T-helper 1 cell treated with Interleukin-12 subunit alpha and Interleukin-12 subunit beta and Interleukin-4 antibody, amounts not matched to agents 30 μg/mL and 1 μg/mL, for 36 hours (primary cell): ENCODE measurements around the gene MYH8.

Source experiments
- H3K27ac Mint-ChIP-seq: one replicate; pipeline ENCODE4 v1.8.0; 2021; ENCODE audit warnings: mild to moderate bottlenecking, mixed read lengths
- H3K27me3 Mint-ChIP-seq: one replicate; pipeline ENCODE4 v1.8.0; 2021; ENCODE audit warnings: low read depth, mixed read lengths
- H3K36me3 Mint-ChIP-seq: one replicate; pipeline ENCODE4 v1.8.0; 2021; ENCODE audit warnings: low read depth, mixed read lengths
- H3K4me1 Mint-ChIP-seq: one replicate; pipeline ENCODE4 v1.8.0; 2021; ENCODE audit warnings: low read depth, mixed read lengths
- H3K4me3 Mint-ChIP-seq: one replicate; pipeline ENCODE4 v1.8.0; 2021; ENCODE audit warnings: mild to moderate bottlenecking, moderate library complexity, mixed read lengths
- H3K9me3 Mint-ChIP-seq: one replicate; pipeline ENCODE4 v1.8.0; 2021; ENCODE audit warnings: mixed read lengths

The MYH8 gene

GRCh38 chr17:10421900-10422542 lies at the start of gene MYH8:
TSS of gene MYH8 (minus strand) at chr17:10421950. CDS start at chr17:10420227, 1,723 bp downstream.
- no peaks in the 10 kb centered on the region for H3K4me1 Mint-ChIP-seq
- no peak within 1 kb of the TSS for H3K4me3 Mint-ChIP-seq
- H3K27me3 Mint-ChIP-seq = no peaks in the 10 kb centered on the region
- no peaks in the 10 kb centered on the region for H3K36me3 Mint-ChIP-seq
- no peak within 1 kb of the TSS for H3K27ac Mint-ChIP-seq
- H3K9me3 Mint-ChIP-seq = no peaks in the 10 kb centered on the region

DNA sequence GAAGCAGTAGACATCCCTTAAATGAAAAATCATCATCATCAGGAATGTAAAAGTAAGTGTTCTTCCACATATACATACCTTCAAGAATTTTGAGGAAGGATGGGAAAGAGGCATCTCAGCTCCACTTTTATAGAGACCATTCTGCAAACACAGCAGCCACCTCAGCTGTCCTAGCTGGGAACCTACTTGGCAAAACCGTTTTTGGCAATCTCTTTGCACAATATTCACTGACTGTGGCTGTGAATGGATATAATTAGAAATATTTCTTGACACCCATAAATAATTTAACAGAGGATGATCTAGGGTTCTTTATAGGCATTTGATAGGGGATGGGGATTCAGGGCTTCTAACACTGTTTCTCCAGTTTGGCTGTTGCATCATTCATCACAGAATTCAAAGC lies 47.7 kb upstream of the MYH8 start, which contains the start of gene MYH4:
Gene MYH4, minus strand, starts transcription at position 101 of the 400 bp plus-strand sequence. CDS start 2,814 bp downstream, outside the sequence.
- Mint-ChIP-seq H3K4me1 (no peaks in the 10 kb centered on the region), H3K4me3 (no peak within 1 kb of the TSS), H3K27ac (no peak within 1 kb of the TSS), H3K27me3 (no peaks in the 10 kb centered on the region), H3K36me3 (no peaks in the 10 kb centered on the region), H3K9me3 (peaks cover 3% of the 10 kb centered on the region)

GRCh38 chr17:10463402-10463801 lies 41.7 kb upstream of the MYH8 start:
- H3K27ac Mint-ChIP-seq = no peak overlapping the region
- no peaks in the 10 kb centered on the region for H3K27me3 Mint-ChIP-seq
- peaks cover 8% of the 10 kb centered on the region for H3K9me3 Mint-ChIP-seq
- H3K36me3 Mint-ChIP-seq = no peaks in the 10 kb centered on the region
- no peak overlapping the region for H3K4me3 Mint-ChIP-seq
- H3K4me1 Mint-ChIP-seq = no peaks in the 10 kb centered on the region

GRCh38 chr17:10460062-10460461 lies 38.3 kb upstream of the MYH8 start:
- H3K27ac Mint-ChIP-seq = no peak overlapping the region
- H3K4me3 Mint-ChIP-seq = no peak overlapping the region
- no peaks in the 10 kb centered on the region for H3K27me3 Mint-ChIP-seq
- H3K36me3 Mint-ChIP-seq = no peaks in the 10 kb centered on the region
- peaks cover 8% of the 10 kb centered on the region for H3K9me3 Mint-ChIP-seq
- H3K4me1 Mint-ChIP-seq = no peaks in the 10 kb centered on the region

GRCh38 chr17:10458701-10459100 lies 37.0 kb upstream of the MYH8 start:
- no peaks in the 10 kb centered on the region for H3K27me3 Mint-ChIP-seq
- H3K36me3 Mint-ChIP-seq = no peaks in the 10 kb centered on the region
- H3K4me3 Mint-ChIP-seq = no peak overlapping the region
- H3K4me1 Mint-ChIP-seq = no peaks in the 10 kb centered on the region
- no peak overlapping the region for H3K27ac Mint-ChIP-seq
- no peaks in the 10 kb centered on the region for H3K9me3 Mint-ChIP-seq

- H3K27ac Mint-ChIP-seq = no peak overlapping the region
Measured at GRCh38 chr17:10457952-10458351, 36.2 kb upstream of the MYH8 start.

DNA sequence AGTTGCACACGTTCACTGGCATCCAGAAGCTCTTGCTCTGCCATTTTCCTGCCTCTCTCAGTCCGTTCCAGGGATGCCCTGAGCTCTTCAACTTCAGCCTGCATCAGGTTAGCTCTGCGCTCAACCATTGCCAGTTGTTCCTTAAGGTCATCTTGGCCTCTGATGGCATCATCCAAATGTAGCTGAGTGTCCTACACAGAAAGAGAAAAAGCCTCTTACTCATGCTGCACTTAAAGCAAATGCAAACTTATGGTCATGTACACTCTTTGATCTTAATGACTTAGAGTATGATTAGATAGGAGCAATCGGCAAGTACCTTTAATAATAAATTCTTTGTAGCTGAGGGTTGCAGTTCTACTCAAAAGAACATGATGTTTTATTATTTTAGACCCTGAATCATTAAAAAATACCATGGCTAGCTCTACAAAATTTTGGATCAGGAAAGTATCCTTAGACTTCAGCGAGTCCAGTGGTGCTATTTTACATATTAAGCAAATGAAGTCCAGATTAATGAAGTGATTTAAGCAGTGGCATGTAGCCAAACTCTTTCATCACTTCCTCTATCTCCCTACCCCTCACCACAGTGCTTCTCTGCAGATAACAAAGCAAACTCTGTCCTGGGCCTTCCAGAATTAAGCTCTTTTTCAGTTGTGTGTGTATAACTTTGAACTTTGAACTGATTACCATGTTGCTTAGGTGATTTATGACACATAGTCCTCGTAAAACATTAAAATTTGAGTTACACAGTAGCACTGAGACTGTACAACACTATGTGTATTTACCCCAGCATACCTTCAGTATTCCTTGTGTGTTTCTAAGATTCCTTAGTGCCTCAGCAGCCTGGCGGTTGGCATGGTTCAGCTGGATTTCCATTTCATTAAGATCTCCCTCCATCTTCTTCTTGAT lies 25.5 kb upstream of the MYH8 start:
- Mint-ChIP-seq H3K36me3 (no peaks in the 10 kb centered on the region), H3K4me1 (no peaks in the 10 kb centered on the region), H3K27me3 (no peaks in the 10 kb centered on the region), H3K9me3 (no peaks in the 10 kb centered on the region), H3K27ac (no peak overlapping the region), H3K4me3 (no peak overlapping the region)

More at GRCh38 chr17:10457952-10458351, 36.2 kb upstream of the MYH8 start:
- H3K4me1 Mint-ChIP-seq = no peaks in the 10 kb centered on the region
- H3K36me3 Mint-ChIP-seq = no peaks in the 10 kb centered on the region
- H3K4me3 Mint-ChIP-seq = no peak overlapping the region
- no peaks in the 10 kb centered on the region for H3K27me3 Mint-ChIP-seq
- H3K9me3 Mint-ChIP-seq = no peaks in the 10 kb centered on the region

DNA sequence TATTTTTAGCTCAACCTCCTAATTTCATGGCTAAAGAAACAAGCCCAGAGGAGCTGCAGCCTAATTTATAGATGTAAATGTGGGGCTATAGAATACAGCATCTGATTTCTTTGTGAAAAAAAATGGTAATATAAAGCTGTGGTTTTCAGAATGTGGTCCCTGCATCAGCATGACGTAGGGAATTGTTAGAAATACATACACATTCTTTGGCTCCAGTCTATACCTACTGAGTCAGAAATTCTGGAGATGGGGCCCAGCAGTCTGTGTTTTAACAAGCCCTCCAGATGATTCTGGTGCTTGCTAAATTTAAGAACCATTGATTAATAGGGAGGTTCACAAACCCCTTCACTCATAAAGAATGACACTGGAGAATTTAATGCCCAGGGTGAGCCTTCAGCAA lies 18.1 kb upstream of the MYH8 start:
- Mint-ChIP-seq H3K4me1 (no peaks in the 10 kb centered on the region), H3K9me3 (no peaks in the 10 kb centered on the region), H3K27me3 (no peaks in the 10 kb centered on the region), H3K36me3 (no peaks in the 10 kb centered on the region), H3K27ac (no peak overlapping the region), H3K4me3 (no peak overlapping the region)

GRCh38 chr17:10435096-10435495 lies 13.3 kb upstream of the MYH8 start:
- no peaks in the 10 kb centered on the region for H3K4me1 Mint-ChIP-seq
- no peaks in the 10 kb centered on the region for H3K9me3 Mint-ChIP-seq
- no peak overlapping the region for H3K4me3 Mint-ChIP-seq
- no peak overlapping the region for H3K27ac Mint-ChIP-seq
- H3K27me3 Mint-ChIP-seq = no peaks in the 10 kb centered on the region
- H3K36me3 Mint-ChIP-seq = no peaks in the 10 kb centered on the region

DNA sequence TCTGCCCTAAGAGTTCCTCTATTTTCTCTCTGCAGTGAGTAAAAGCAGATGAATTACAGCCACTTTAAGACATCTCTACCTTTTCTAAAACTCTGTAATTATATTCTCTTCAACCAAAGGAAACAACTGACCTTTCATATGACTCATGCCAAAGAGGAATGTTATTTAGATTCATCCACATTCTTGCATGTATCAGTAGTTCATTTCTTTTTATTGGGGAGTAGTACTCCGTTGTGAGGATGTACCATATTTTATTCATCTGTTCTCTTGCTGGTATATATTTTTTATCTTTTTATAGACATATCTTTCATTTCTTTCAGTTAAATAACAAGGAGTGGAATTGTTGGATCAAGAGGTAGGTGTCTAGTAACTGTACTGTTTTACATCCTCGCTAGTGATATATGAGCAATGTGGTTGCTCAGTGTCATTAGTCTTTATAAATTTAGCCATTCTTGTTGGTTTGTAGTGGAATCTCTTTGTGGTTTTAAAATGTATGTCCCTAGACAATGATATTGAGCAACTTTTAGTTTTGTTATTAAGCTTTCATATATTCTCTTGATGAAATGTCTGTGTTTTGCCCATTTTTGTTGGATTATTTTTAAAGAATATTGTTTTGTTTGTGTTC lies 7.8 kb upstream of the MYH8 start:
- Mint-ChIP-seq H3K36me3 (no peaks in the 10 kb centered on the region), H3K27ac (no peak overlapping the region), H3K4me3 (no peak overlapping the region), H3K9me3 (no peaks in the 10 kb centered on the region), H3K27me3 (no peaks in the 10 kb centered on the region), H3K4me1 (no peaks in the 10 kb centered on the region)

GRCh38 chr17:10428781-10429180 lies 7.0 kb upstream of the MYH8 start:
- no peak overlapping the region for H3K27ac Mint-ChIP-seq
- H3K36me3 Mint-ChIP-seq = no peaks in the 10 kb centered on the region
- no peak overlapping the region for H3K4me3 Mint-ChIP-seq
- no peaks in the 10 kb centered on the region for H3K27me3 Mint-ChIP-seq
- H3K9me3 Mint-ChIP-seq = no peaks in the 10 kb centered on the region
- no peaks in the 10 kb centered on the region for H3K4me1 Mint-ChIP-seq

DNA sequence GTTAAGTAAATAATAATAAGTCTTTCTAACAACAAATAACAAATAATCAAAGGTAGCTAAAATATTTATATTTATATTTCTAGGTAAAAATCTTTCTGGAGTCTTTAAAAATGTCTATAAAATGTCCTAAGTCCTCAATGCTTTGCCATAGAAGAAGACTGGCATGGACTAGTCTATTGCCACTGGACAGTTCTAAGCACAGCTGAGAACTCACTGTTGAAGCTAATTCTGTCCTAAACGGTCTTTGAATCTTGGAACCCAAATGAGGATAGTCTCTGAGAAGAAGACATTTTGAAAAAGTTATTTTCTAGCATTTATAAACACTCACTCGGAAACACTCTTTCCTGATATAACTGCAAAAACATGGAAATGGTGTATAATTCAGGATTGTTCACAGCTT lies 539 bp downstream of the MYH8 start:
- Mint-ChIP-seq H3K4me3 (no peak overlapping the region), H3K27ac (no peak overlapping the region), H3K9me3 (no peaks in the 10 kb centered on the region), H3K36me3 (no peaks in the 10 kb centered on the region), H3K27me3 (no peaks in the 10 kb centered on the region), H3K4me1 (no peaks in the 10 kb centered on the region)

GRCh38 chr17:10420811-10421210 lies 939 bp downstream of the MYH8 start:
- no peaks in the 10 kb centered on the region for H3K27me3 Mint-ChIP-seq
- H3K27ac Mint-ChIP-seq = no peak overlapping the region
- no peaks in the 10 kb centered on the region for H3K4me1 Mint-ChIP-seq
- no peaks in the 10 kb centered on the region for H3K9me3 Mint-ChIP-seq
- no peak overlapping the region for H3K4me3 Mint-ChIP-seq
- H3K36me3 Mint-ChIP-seq = no peaks in the 10 kb centered on the region

GRCh38 chr17:10417431-10417830 lies 4.3 kb downstream of the MYH8 start:
- Mint-ChIP-seq H3K27ac (no peak overlapping the region), H3K9me3 (no peaks in the 10 kb centered on the region), H3K27me3 (no peaks in the 10 kb centered on the region), H3K4me3 (no peak overlapping the region), H3K4me1 (no peaks in the 10 kb centered on the region), H3K36me3 (no peaks in the 10 kb centered on the region)

DNA sequence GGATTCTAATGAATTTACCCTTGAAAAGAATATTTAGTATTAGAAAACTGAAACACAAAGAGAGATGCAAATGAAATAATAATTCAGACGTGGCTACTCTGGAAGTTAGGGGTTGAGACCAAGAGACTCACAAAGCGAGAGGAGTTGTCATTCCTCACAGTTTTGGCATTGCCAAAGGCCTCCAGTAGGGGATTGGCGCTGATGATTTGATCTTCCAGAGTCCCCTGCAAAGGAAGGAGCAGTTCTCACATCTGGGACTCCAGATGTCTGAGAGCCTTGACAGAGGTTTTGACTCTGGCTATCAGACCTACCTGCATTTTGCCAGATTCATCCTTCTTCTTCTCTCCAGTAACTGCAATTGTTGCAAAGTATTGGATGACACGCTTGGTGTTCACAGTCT lies 6.6 kb downstream of the MYH8 start:
- Mint-ChIP-seq H3K9me3 (no peaks in the 10 kb centered on the region), H3K27ac (no peak overlapping the region), H3K36me3 (no peaks in the 10 kb centered on the region), H3K4me1 (no peaks in the 10 kb centered on the region), H3K4me3 (no peak overlapping the region), H3K27me3 (no peaks in the 10 kb centered on the region)
